ENCODE data around the gene FDXR.

The FDXR gene

DNA sequence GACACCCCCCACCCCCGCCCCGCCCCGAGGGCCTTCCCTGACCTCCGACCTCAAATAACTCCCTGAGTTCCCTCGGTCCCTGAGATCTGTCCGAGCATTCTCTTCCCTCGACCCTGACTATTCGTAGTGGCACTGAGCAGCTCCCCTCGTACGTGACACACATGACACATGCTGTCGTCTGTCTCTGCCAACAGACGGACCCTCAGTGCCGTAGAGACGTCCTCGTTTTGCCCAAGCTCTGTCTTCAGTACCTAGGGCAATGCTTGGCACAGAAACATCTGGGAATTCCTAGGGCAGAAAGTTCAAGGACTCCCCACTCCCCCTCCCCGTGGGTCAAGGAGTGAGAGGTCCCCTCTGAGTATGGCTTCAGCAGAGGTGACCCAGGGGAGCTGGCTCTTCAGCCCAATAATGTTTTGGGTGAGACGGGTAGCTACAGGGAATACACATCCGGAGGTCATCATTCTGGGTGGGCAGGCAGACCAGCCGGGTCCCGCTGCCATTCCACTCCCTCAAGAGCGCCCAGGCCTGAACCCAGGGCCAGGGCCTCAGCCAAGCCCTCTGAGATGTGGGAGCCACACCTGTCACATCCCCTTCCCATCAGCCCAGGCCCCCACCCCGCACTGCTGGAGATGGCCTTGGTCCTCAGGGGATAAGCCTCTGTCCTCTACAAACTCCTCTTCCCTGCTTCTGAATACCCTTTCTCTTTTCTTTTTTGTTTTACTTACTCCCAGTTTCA is 21.3 kb upstream of the FDXR start:
- Histone ChIP-seq H3K4me1 (ENCODE audit: insufficient read depth, low read length) (no peaks in the 10 kb centered on the region), H3K9ac (ENCODE audit: low read depth, low read length) (no peak overlapping the region), H3K27ac (ENCODE audit: low read length) (no peak overlapping the region), H3K4me3 (ENCODE audit: low read length) (peak overlapping the region; percentile 67; the same call in 1 of the 2 replicates), H3K36me3 (ENCODE audit: insufficient read depth, low read depth, low read length) (no peaks in the 10 kb centered on the region), H3K9me3 (ENCODE audit: insufficient read depth, low read depth, low read length) (no peaks in the 10 kb centered on the region), H3K27me3 (ENCODE audit: insufficient read depth, low read length) (peaks cover 74% of the 10 kb centered on the region)

DNA sequence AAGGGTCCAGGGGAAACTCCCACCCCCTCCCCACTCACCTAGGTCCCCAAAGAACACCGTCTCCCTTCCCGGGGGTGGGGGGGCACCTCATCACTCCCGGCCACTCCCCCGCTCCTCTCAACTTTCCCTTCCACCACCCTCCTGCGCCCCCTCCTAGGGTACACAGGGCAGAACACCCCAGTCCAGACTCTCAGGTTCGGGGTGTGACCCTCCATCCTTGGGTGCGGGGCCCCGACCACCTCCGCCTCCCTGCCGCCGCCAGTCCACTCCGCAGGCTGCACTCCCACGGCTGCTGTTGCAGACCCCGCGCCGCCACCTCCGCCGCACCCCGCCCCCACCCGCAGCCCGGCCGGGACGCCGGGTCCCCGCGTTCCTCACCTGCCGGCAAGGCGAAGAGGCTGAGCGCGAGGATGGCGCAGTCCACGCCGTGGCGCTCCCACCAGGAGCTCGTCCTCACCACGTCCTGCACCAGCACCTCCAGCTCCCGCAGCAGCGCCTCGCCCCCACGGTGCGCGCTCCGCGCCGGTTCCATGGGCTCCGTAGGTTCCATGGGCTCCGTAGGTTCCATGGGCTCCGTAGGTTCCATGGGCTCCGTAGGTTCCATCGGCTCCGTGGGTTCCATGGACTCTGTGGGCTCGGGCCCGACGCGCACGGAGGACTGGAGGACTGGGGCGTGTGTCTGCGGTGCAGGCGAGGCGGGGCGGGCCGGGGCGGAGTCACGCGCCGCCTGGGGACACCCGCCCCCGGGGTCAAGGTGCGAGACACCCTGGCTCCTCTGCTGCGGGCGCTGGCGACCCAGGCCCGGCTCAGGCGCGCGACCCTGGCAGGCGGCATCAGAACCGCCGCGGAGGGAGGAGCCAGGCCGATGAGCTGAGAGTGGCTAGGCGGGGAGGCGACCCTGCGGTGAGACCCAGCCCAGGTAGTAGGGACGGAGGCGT is 20.4 kb upstream of the FDXR start, which contains the start of gene FADS6:
Gene FADS6, minus strand, starts transcription at position 660 of the 938 bp plus-strand sequence. Its CDS starts 38 bp downstream, at position 622.
- Histone ChIP-seq H3K9ac (ENCODE audit: low read depth, low read length) (no peak within 1 kb of the TSS), H3K27ac (ENCODE audit: low read length) (no peak within 1 kb of the TSS), H3K4me1 (ENCODE audit: insufficient read depth, low read length) (no peaks in the 10 kb centered on the region), H3K4me3 (ENCODE audit: low read length) (peak within 1 kb of the TSS; percentile 67; the same call in 1 of the 2 replicates), H3K9me3 (ENCODE audit: insufficient read depth, low read depth, low read length) (no peaks in the 10 kb centered on the region), H3K36me3 (ENCODE audit: insufficient read depth, low read depth, low read length) (no peaks in the 10 kb centered on the region), H3K27me3 (ENCODE audit: insufficient read depth, low read length) (peaks cover 74% of the 10 kb centered on the region)

GRCh38 chr17:74892013-74892841 is 19.4 kb upstream of the FDXR start:
- peaks cover 70% of the 10 kb centered on the region for H3K27me3 ChIP-seq (ENCODE audit: insufficient read depth, low read length)
- no peak overlapping the region for H3K9ac ChIP-seq (ENCODE audit: low read depth, low read length)
- H3K4me1 ChIP-seq (ENCODE audit: insufficient read depth, low read length): no peaks in the 10 kb centered on the region
- no peak overlapping the region for H3K27ac ChIP-seq (ENCODE audit: low read length)
- no peaks in the 10 kb centered on the region for H3K9me3 ChIP-seq (ENCODE audit: insufficient read depth, low read depth, low read length)
- no peaks in the 10 kb centered on the region for H3K36me3 ChIP-seq (ENCODE audit: insufficient read depth, low read depth, low read length)
- H3K4me3 ChIP-seq (ENCODE audit: low read length): no peak overlapping the region; the same call in 1 of the 2 replicates

DNA sequence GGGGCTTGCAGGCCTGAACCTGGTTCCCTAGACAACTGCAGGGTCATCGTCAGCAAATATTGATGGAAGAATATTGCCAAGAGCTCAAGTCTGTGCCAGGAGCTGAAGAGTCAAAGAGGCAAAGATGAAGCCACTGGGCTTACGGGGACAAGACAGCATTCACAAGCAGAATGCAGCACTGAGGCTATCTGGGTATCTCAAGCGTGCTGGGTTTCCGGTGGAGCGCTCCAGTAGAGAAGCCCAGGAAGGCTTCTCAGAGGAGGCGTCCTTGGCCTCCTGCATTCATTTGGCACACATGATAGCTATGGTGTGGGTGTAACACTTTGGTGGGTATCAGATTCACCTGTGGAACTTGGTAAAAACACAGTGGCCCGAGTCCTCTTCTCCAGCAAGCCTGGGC is 17.8 kb upstream of the FDXR start:
- peaks cover 55% of the 10 kb centered on the region for H3K27me3 ChIP-seq (ENCODE audit: insufficient read depth, low read length)
- no peaks in the 10 kb centered on the region for H3K4me1 ChIP-seq (ENCODE audit: insufficient read depth, low read length)

DNA sequence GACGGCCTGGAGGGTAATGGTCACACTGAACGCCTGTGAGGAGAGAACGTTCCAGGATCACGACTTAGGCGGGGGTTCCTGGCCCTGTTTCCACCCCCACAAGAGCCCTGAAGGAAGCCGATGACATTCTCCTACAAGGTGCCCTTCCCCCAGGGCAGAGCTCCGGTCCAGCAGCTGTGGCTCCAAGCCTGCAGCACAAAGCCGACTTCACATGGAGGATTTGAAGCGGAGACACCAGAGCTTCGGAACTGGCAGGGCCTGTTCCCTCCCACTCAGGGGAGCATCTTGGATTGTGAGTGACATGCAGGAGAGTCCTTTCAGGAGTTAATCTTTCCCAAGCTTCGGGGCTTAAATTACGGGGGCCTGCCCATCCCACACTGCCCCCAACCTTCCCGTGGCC is 15.7 kb upstream of the FDXR start:
- Histone ChIP-seq H3K27me3 (ENCODE audit: insufficient read depth, low read length) (peaks cover 34% of the 10 kb centered on the region), H3K27ac (ENCODE audit: low read length) (no peak overlapping the region), H3K4me1 (ENCODE audit: insufficient read depth, low read length) (no peaks in the 10 kb centered on the region), H3K36me3 (ENCODE audit: insufficient read depth, low read depth, low read length) (no peaks in the 10 kb centered on the region), H3K9me3 (ENCODE audit: insufficient read depth, low read depth, low read length) (no peaks in the 10 kb centered on the region), H3K9ac (ENCODE audit: low read depth, low read length) (no peak overlapping the region), H3K4me3 (ENCODE audit: low read length) (no peak overlapping the region)

More for the DNA sequence above, 17.8 kb upstream of the FDXR start:
- Histone ChIP-seq H3K9me3 (ENCODE audit: insufficient read depth, low read depth, low read length) (no peaks in the 10 kb centered on the region), H3K36me3 (ENCODE audit: insufficient read depth, low read depth, low read length) (no peaks in the 10 kb centered on the region), H3K27ac (ENCODE audit: low read length) (no peak overlapping the region), H3K9ac (ENCODE audit: low read depth, low read length) (no peak overlapping the region), H3K4me3 (ENCODE audit: low read length) (no peak overlapping the region)

- Histone ChIP-seq H3K27me3 (ENCODE audit: insufficient read depth, low read length) (no peaks in the 10 kb centered on the region), H3K9ac (ENCODE audit: low read depth, low read length) (no peak overlapping the region)
Measured at GRCh38 chr17:74883241-74883745, 10.5 kb upstream of the FDXR start.

DNA sequence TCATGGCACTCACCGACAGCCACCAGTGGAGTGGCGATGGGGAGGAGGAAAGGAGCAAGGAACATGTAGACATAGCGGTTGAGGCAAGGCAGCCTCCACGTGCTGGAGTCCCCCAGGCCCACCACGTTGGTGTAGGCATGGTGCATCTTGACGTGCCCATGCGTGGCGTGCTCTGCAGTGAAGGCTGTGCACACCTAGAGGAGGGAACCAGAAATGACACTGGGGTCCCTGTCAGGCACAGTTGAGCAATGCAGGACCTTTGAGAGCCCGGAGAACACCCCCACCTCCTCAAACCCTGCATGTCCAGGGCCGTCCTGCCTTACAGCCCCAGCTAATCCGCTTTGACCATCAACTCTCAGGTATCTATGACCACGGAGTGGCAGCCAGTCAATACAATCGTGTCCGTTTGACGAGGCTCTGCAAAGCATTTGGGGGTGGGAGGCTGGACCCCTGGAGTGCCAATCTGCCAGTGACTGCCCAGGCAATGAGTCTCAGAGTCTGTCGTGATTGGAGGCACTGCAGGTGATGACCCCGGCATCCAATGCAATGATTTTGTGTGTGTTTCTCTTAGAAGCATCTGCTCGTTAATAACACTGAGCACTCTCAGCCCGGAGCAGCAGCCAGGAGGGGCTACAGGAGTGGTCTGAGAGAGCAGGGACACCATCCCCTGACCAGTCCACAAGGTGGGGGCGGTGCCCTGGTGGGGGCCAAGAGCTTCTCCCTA is 9.9 kb upstream of the FDXR start:
- Histone ChIP-seq H3K4me3 (ENCODE audit: low read length) (no peak overlapping the region), H3K36me3 (ENCODE audit: insufficient read depth, low read depth, low read length) (no peaks in the 10 kb centered on the region), H3K4me1 (ENCODE audit: insufficient read depth, low read length) (no peaks in the 10 kb centered on the region), H3K27me3 (ENCODE audit: insufficient read depth, low read length) (no peaks in the 10 kb centered on the region), H3K9me3 (ENCODE audit: insufficient read depth, low read depth, low read length) (no peaks in the 10 kb centered on the region), H3K9ac (ENCODE audit: low read depth, low read length) (no peak overlapping the region), H3K27ac (ENCODE audit: low read length) (no peak overlapping the region)

More at GRCh38 chr17:74883241-74883745, 10.5 kb upstream of the FDXR start:
- Histone ChIP-seq H3K9me3 (ENCODE audit: insufficient read depth, low read depth, low read length) (no peaks in the 10 kb centered on the region), H3K36me3 (ENCODE audit: insufficient read depth, low read depth, low read length) (no peaks in the 10 kb centered on the region), H3K27ac (ENCODE audit: low read length) (no peak overlapping the region), H3K4me1 (ENCODE audit: insufficient read depth, low read length) (no peaks in the 10 kb centered on the region), H3K4me3 (ENCODE audit: low read length) (no peak overlapping the region)

DNA sequence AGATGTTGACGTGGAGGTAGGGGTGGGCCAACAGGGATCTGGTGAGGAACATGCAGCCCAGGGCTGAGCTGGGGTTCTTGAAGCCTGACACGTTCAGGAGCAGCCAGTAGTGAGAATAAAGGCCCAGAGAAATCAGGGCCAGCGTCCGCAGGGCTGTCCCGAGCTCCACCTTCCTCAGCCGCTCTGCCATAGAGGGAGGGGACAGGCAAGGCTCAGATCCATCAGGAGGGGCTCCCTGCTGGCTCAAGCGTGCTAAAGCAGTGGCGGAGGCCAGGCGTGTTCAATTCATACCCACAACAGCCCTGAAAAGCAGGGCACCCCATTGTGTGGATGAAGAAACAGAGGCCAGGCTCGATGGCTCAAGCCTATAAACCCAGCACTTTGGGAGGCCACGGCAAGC is 8.3 kb upstream of the FDXR start:
- H3K4me1 ChIP-seq (ENCODE audit: insufficient read depth, low read length): no peaks in the 10 kb centered on the region
- H3K27ac ChIP-seq (ENCODE audit: low read length): no peak overlapping the region
- no peaks in the 10 kb centered on the region for H3K36me3 ChIP-seq (ENCODE audit: insufficient read depth, low read depth, low read length)
- H3K4me3 ChIP-seq (ENCODE audit: low read length): no peak overlapping the region
- H3K27me3 ChIP-seq (ENCODE audit: insufficient read depth, low read length): no peaks in the 10 kb centered on the region
- no peaks in the 10 kb centered on the region for H3K9me3 ChIP-seq (ENCODE audit: insufficient read depth, low read depth, low read length)
- H3K9ac ChIP-seq (ENCODE audit: low read depth, low read length): no peak overlapping the region

GRCh38 chr17:74879308-74879707 is 6.5 kb upstream of the FDXR start:
- Histone ChIP-seq H3K36me3 (ENCODE audit: insufficient read depth, low read depth, low read length) (no peaks in the 10 kb centered on the region), H3K9ac (ENCODE audit: low read depth, low read length) (no peak overlapping the region), H3K27ac (ENCODE audit: low read length) (no peak overlapping the region), H3K9me3 (ENCODE audit: insufficient read depth, low read depth, low read length) (no peaks in the 10 kb centered on the region), H3K4me1 (ENCODE audit: insufficient read depth, low read length) (no peaks in the 10 kb centered on the region), H3K27me3 (ENCODE audit: insufficient read depth, low read length) (no peaks in the 10 kb centered on the region), H3K4me3 (ENCODE audit: low read length) (no peak overlapping the region)

GRCh38 chr17:74878658-74879057 is 5.9 kb upstream of the FDXR start:
- Histone ChIP-seq H3K9me3 (ENCODE audit: insufficient read depth, low read depth, low read length) (no peaks in the 10 kb centered on the region), H3K27me3 (ENCODE audit: insufficient read depth, low read length) (no peaks in the 10 kb centered on the region), H3K36me3 (ENCODE audit: insufficient read depth, low read depth, low read length) (no peaks in the 10 kb centered on the region), H3K4me3 (ENCODE audit: low read length) (no peak overlapping the region), H3K9ac (ENCODE audit: low read depth, low read length) (no peak overlapping the region), H3K27ac (ENCODE audit: low read length) (no peak overlapping the region), H3K4me1 (ENCODE audit: insufficient read depth, low read length) (peaks cover 4% of the 10 kb centered on the region; the same call in 1 of the 2 replicates)

All from iPS-20b (cell line).